Stimulated activated naive B cell treated with anti-CD40 and anti-IgM and Interleukin-4, amounts not matched to agents 10 μg/mL and 1 μg/mL and 100 μg/mL, for 72 hours (primary cell): ENCODE data around the gene DAGLA.

Experiments used
- ATAC-seq, 2 donors: fragments of 150-1000 bp; cut with Tn5 transposase; replicated peaks; 2 replicates each; pipeline ENCODE4 v1.10.0; 2021; ENCODE audit warnings: moderate library complexity in 1 of 2
- DNase-seq: peaks from one replicate; pipeline ENCODE4 v3.0.0; 2021
- H3K27ac Mint-ChIP-seq: one replicate; pipeline ENCODE4 v1.8.0; 2022; ENCODE audit warnings: mild to moderate bottlenecking, mixed read lengths
- H3K27me3 Mint-ChIP-seq, 2 donors: one replicate each; pipeline ENCODE4 v1.8.0; 2022; ENCODE audit warnings: mixed read lengths in 2 of 2
- H3K36me3 Mint-ChIP-seq, 2 donors: one replicate each; pipeline ENCODE4 v1.8.0; 2022; ENCODE audit warnings: mixed read lengths in 2 of 2, mild to moderate bottlenecking in 1 of 2
- H3K4me1 Mint-ChIP-seq, 2 donors: one replicate each; pipeline ENCODE4 v1.8.0; 2022; ENCODE audit warnings: mixed read lengths in 2 of 2, mild to moderate bottlenecking in 1 of 2
- H3K4me3 Mint-ChIP-seq, 2 donors: one replicate each; pipeline ENCODE4 v1.8.0; 2022; ENCODE audit warnings: mild to moderate bottlenecking in 2 of 2, mixed read lengths in 2 of 2, moderate library complexity in 1 of 2
- H3K9me3 Mint-ChIP-seq, 2 donors: one replicate each; pipeline ENCODE4 v1.8.0; 2022; ENCODE audit warnings: mixed read lengths in 2 of 2, mild to moderate bottlenecking in 1 of 2

Gene DAGLA

GRCh38 chr11:61742391-61742790, 62.2 kb downstream of the DAGLA start:
- Mint-ChIP-seq H3K4me3 (no peak overlapping the region), H3K36me3 (no peaks in the 10 kb centered on the region), H3K9me3 (no peaks in the 10 kb centered on the region), H3K27me3 (peaks cover 0 to 9% of the 10 kb centered on the region in 2 donors), H3K27ac (no peak overlapping the region), H3K4me1 (no peaks in the 10 kb centered on the region)
- ATAC-seq (no peak), DNase-seq (no peak)

GRCh38 chr11:61743486-61744095, 63.4 kb downstream of the DAGLA start:
- H3K36me3 Mint-ChIP-seq, result no peaks in the 10 kb centered on the region
- H3K27ac Mint-ChIP-seq, result no peak overlapping the region
- DNase-seq (no peak), ATAC-seq (no peak)
- H3K9me3 Mint-ChIP-seq, result no peaks in the 10 kb centered on the region
- no peak overlapping the region for H3K4me3 Mint-ChIP-seq
- H3K4me1 Mint-ChIP-seq, result no peaks in the 10 kb centered on the region
- peaks cover 0 to 3% of the 10 kb centered on the region in 2 donors for H3K27me3 Mint-ChIP-seq

GRCh38 chr11:61744181-61744580, 64.0 kb downstream of the DAGLA start:
- H3K27me3 Mint-ChIP-seq, result peaks cover 3 to 9% of the 10 kb centered on the region in 2 donors
- H3K36me3 Mint-ChIP-seq, result no peaks in the 10 kb centered on the region
- no peak overlapping the region for H3K4me3 Mint-ChIP-seq
- no peak for DNase-seq
- no peak overlapping the region for H3K27ac Mint-ChIP-seq
- no peaks in the 10 kb centered on the region for H3K9me3 Mint-ChIP-seq
- ATAC-seq, result no peak
- H3K4me1 Mint-ChIP-seq, result no peaks in the 10 kb centered on the region

GRCh38 chr11:61744609-61745156, 64.5 kb downstream of the DAGLA start:
- DNase-seq, result no peak
- H3K4me3 Mint-ChIP-seq, result no peak overlapping the region
- no peaks in the 10 kb centered on the region for H3K36me3 Mint-ChIP-seq
- H3K9me3 Mint-ChIP-seq, result no peaks in the 10 kb centered on the region
- no peak overlapping the region for H3K27ac Mint-ChIP-seq
- no peak for ATAC-seq
- no peaks in the 10 kb centered on the region for H3K4me1 Mint-ChIP-seq
- peaks cover 7 to 14% of the 10 kb centered on the region in 2 donors for H3K27me3 Mint-ChIP-seq

- peaks cover 15 to 20% of the 10 kb centered on the region in 2 donors for H3K27me3 Mint-ChIP-seq
- ATAC-seq (no peak), DNase-seq (no peak)
- H3K27ac Mint-ChIP-seq, result no peak overlapping the region
- no peak overlapping the region for H3K4me3 Mint-ChIP-seq
- no peaks in the 10 kb centered on the region for H3K36me3 Mint-ChIP-seq
- H3K9me3 Mint-ChIP-seq, result no peaks in the 10 kb centered on the region
- H3K4me1 Mint-ChIP-seq, result no peaks in the 10 kb centered on the region
Observed at GRCh38 chr11:61745781-61746441, 65.7 kb downstream of the DAGLA start.

GRCh38 chr11:61746442-61747191, 66.4 kb downstream of the DAGLA start:
- no peaks in the 10 kb centered on the region for H3K9me3 Mint-ChIP-seq
- H3K27ac Mint-ChIP-seq, result no peak overlapping the region

GRCh38 chr11:61747192-61747966, 67.2 kb downstream of the DAGLA start:
- Mint-ChIP-seq H3K27ac (no peak overlapping the region), H3K27me3 (peaks cover 24 to 34% of the 10 kb centered on the region in 2 donors), H3K4me3 (no peak overlapping the region), H3K9me3 (no peaks in the 10 kb centered on the region), H3K4me1 (peaks cover 0 to 2% of the 10 kb centered on the region in 2 donors), H3K36me3 (no peaks in the 10 kb centered on the region)
- ATAC-seq (peak; percentile 67 to 75), DNase-seq (no peak)

More at GRCh38 chr11:61746442-61747191, 66.4 kb downstream of the DAGLA start:
- Mint-ChIP-seq H3K36me3 (no peaks in the 10 kb centered on the region), H3K27me3 (peaks cover 20 to 27% of the 10 kb centered on the region in 2 donors), H3K4me3 (no peak overlapping the region), H3K4me1 (no peaks in the 10 kb centered on the region)
- ATAC-seq (no peak), DNase-seq (no peak)

GRCh38 chr11:61747967-61748285, 67.7 kb downstream of the DAGLA start:
- no peaks in the 10 kb centered on the region for H3K36me3 Mint-ChIP-seq
- no peak overlapping the region for H3K27ac Mint-ChIP-seq
- peak in 1 of 2 donors; percentile 24 for ATAC-seq
- no peak for DNase-seq
- H3K4me1 Mint-ChIP-seq, result peaks cover 0 to 3% of the 10 kb centered on the region in 2 donors
- no peak overlapping the region for H3K4me3 Mint-ChIP-seq
- peaks cover 26 to 37% of the 10 kb centered on the region in 2 donors for H3K27me3 Mint-ChIP-seq
- H3K9me3 Mint-ChIP-seq, result no peaks in the 10 kb centered on the region

- no peak overlapping the region for H3K27ac Mint-ChIP-seq
- H3K9me3 Mint-ChIP-seq, result no peaks in the 10 kb centered on the region
- H3K36me3 Mint-ChIP-seq, result no peaks in the 10 kb centered on the region
- peaks cover 41 to 55% of the 10 kb centered on the region in 2 donors for H3K27me3 Mint-ChIP-seq
- no peak overlapping the region for H3K4me3 Mint-ChIP-seq
- no peak for ATAC-seq
- H3K4me1 Mint-ChIP-seq, result peaks cover 0 to 5% of the 10 kb centered on the region in 2 donors
- no peak for DNase-seq
Observed at GRCh38 chr11:61749591-61750217, 69.5 kb downstream of the DAGLA start.

- Mint-ChIP-seq H3K9me3 (no peaks in the 10 kb centered on the region), H3K4me1 (peaks cover 2 to 6% of the 10 kb centered on the region in 2 donors), H3K4me3 (no peak overlapping the region), H3K36me3 (no peaks in the 10 kb centered on the region), H3K27me3 (peaks cover 41 to 59% of the 10 kb centered on the region in 2 donors), H3K27ac (no peak overlapping the region)
- no peak for ATAC-seq
- no peak for DNase-seq
Observed at GRCh38 chr11:61750631-61751273, 70.6 kb downstream of the DAGLA start.

GRCh38 chr11:61751384-61751783, 71.2 kb downstream of the DAGLA start:
- DNase-seq, result no peak
- Mint-ChIP-seq H3K27ac (no peak overlapping the region), H3K9me3 (no peaks in the 10 kb centered on the region), H3K4me1 (peaks cover 9 to 12% of the 10 kb centered on the region in 2 donors), H3K27me3 (peaks cover 41 to 65% of the 10 kb centered on the region in 2 donors), H3K36me3 (no peaks in the 10 kb centered on the region), H3K4me3 (no peak overlapping the region)
- no peak for ATAC-seq

- no peak within 1 kb of the TSS for H3K27ac Mint-ChIP-seq
- H3K9me3 Mint-ChIP-seq, result no peaks in the 10 kb centered on the region
- H3K4me3 Mint-ChIP-seq, result peak within 1 kb of the TSS; percentile 64 to 75
- DNase-seq (no peak), ATAC-seq (peak; percentile 84 to 88)
- H3K27me3 Mint-ChIP-seq, result peaks cover 41 to 69% of the 10 kb centered on the region in 2 donors
- peaks cover 14 to 18% of the 10 kb centered on the region in 2 donors for H3K4me1 Mint-ChIP-seq
- H3K36me3 Mint-ChIP-seq, result no peaks in the 10 kb centered on the region
Observed at GRCh38 chr11:61752117-61752924, 72.1 kb downstream of the DAGLA start, which contains the start of gene MYRF. TSS of gene MYRF (plus strand) at chr11:61752636. CDS start at chr11:61752745, 109 bp downstream.
